ENCODE results near the gene RALA. TPM values are rescaled to one million over a fixed set of nuclear protein-coding genes. Genes with fewer than 3 reads are reported as not detected.
"Not testable (repeated sequence)": the region's sequence is repeated elsewhere in the genome, so short reads cannot be mapped to it uniquely, and the experiment has no call there.

The RALA gene
- total RNA-seq, 2 experiments from 2014 or later, result 31.9 to 32.4 TPM

DNA sequence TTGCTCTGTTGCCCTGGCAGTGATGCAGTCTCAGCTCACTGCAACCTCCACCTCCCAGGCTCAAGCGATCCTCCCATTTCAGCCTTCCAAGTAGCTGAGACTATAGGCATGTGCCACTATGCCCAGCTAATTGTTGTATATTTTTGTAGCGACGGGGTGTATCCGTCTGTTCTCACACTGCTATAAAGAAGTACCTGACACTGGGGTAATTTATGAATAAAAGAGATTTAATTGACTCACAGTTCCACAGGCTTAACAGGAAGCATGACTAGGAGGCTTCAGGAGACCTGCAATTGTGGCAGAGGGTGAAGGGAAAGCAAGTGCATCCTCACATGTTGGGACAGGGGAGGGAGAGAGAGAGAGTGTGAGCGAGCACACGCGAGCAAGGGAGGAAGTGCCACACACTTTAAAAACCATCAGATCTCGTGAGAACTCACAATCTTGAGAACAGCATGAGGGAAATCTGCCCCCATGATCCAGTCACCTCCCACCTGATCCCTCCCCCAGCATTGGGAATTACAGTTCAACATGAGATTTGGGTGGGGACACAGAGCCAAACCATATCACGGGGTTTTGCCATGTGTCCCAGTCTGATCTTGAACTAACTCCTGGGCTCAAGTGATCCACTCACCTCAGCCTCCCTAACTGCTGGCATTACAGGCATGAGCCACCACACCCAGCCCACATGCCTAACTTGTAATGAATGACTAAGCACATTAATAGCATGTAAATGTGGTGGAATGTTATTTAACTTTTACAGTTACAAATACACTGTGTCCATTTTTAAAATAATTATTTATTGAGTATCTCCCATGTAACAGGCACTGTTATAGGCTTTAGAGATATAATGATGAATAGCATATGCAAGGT is 65.5 kb downstream of the RALA start:
- Mint-ChIP-seq H3K27ac (no peak overlapping the region), H3K36me3 (peaks cover 39% of the 10 kb centered on the region), H3K4me3 (no peak overlapping the region), H3K4me1 (peaks cover 2% of the 10 kb centered on the region), H3K27me3 (no peaks in the 10 kb centered on the region), H3K9me3 (peaks cover 2% of the 10 kb centered on the region)
- POLR2A ChIA-PET, result no interaction called here
- ATAC-seq (ENCODE audit: low read depth) (no peak), DNase-seq (no peak)

DNA sequence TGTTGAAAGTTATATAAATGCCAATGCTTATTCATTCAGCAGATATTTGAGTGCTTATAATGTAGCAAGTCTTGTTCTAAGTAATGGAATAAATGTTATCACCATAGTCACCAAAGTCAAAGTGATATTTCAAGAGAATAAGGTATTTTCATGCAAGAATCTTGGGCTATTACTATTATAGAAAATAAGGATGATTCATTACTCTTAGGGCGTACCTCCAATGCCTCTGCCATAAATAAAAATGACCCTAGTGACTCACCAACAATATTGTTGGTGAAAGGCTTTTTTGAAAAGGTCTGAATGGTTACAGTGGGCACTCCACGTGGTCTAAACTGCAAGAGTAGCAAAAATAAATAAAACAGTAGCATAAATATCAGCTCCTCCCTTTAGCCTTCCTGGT is 68.4 kb downstream of the RALA start:
- H3K4me1 Mint-ChIP-seq, result peaks cover 5% of the 10 kb centered on the region
- H3K36me3 Mint-ChIP-seq, result peaks cover 31% of the 10 kb centered on the region
- POLR2A ChIA-PET, result no interaction called here
- ATAC-seq (ENCODE audit: low read depth) (no peak), DNase-seq (no peak)
- H3K4me3 Mint-ChIP-seq, result no peak overlapping the region
- peaks cover 2% of the 10 kb centered on the region for H3K9me3 Mint-ChIP-seq
- H3K27me3 Mint-ChIP-seq, result no peaks in the 10 kb centered on the region
- no peak overlapping the region for H3K27ac Mint-ChIP-seq

DNA sequence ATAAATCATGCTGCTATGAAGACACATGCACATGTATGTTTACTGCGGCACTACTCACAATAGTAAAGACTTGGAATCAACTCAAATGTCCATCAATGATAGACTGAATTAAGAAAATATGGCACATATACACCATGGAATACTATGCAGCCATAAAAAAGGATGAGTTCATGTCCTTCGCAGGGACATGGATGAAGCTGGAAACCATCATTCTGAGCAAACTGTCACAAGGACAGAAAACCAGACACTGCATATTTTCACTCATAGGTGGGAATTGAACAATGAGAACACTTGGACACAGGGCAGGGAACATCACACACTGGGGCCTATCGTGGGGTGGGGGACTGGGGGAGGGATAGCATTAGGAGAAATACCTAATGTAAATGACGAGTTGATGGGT is 69.7 kb downstream of the RALA start:
- POLR2A ChIA-PET; H3K27me3 Mint-ChIP-seq; ATAC-seq (ENCODE audit: low read depth); H3K27ac Mint-ChIP-seq; H3K9me3 Mint-ChIP-seq; DNase-seq; H3K4me1 Mint-ChIP-seq; H3K4me3 Mint-ChIP-seq: not testable (repeated sequence)
- H3K36me3 Mint-ChIP-seq, result peaks cover 39% of the 10 kb centered on the region

DNA sequence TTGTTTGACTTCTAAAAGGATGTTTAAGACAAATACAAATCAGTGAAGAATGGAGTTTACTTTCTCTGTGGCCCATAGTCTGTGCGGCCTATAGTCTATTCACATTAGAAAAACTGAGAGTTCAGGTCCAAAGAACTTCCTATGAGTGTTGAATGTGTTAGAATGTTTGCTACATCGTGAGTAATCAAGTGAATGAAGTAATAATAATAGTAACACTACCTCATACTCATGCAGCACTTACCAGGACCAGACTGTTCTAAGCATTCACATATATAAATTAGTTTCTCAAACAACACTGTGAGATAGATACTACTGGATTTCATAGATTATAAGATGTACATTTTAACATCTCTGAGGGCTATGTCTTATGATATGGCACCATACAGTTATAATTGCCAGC is 70.4 kb downstream of the RALA start:
- ATAC-seq (ENCODE audit: low read depth), result no peak

DNA sequence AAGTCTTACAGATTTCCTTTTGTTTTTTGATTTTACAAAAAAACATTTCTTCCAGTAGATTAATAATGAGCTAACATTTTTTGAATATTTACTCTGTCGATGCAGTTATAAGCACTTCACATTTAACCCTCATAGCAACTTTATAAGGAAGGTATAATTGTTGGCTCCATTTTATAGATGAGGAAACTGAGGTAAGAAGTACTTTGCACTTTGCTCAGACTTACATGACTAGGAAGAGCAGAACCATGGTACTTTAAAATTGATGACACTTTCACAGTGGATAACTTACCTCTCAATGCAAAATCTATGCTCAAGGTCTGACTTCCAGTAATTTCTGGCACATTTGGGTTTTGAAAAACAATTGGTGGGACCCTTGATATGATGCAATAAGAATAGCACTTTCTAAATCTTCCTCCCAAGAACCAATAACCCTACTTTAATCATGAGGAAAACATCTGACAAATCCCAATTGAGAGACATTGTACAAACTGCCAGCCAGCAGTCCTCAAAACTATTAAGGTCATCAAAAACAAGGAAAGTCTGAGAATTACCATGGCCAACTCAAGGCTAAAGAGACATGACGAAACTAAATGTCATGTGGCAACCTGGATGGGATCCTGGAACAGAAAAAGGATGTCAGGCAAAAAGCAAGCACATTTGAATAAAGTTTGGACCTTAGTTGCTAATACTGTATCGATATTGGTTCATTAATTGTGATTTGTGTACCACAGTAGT is 72.6 kb downstream of the RALA start:
- no peak overlapping the region for H3K27ac Mint-ChIP-seq
- H3K4me1 Mint-ChIP-seq, result peaks cover 4% of the 10 kb centered on the region
- POLR2A ChIA-PET, result no interaction called here
- no peaks in the 10 kb centered on the region for H3K27me3 Mint-ChIP-seq
- peaks cover 2% of the 10 kb centered on the region for H3K9me3 Mint-ChIP-seq
- no peak overlapping the region for H3K4me3 Mint-ChIP-seq
- peaks cover 38% of the 10 kb centered on the region for H3K36me3 Mint-ChIP-seq
- ATAC-seq (ENCODE audit: low read depth) (no peak), DNase-seq (no peak)

More for the DNA sequence above, 70.4 kb downstream of the RALA start:
- H3K36me3 Mint-ChIP-seq, result peaks cover 34% of the 10 kb centered on the region
- H3K4me3 Mint-ChIP-seq, result no peak overlapping the region
- no peak for DNase-seq
- no peak overlapping the region for H3K27ac Mint-ChIP-seq
- H3K9me3 Mint-ChIP-seq, result peaks cover 2% of the 10 kb centered on the region
- POLR2A ChIA-PET, result no interaction called here
- H3K4me1 Mint-ChIP-seq, result peaks cover 4% of the 10 kb centered on the region
- no peaks in the 10 kb centered on the region for H3K27me3 Mint-ChIP-seq

DNA sequence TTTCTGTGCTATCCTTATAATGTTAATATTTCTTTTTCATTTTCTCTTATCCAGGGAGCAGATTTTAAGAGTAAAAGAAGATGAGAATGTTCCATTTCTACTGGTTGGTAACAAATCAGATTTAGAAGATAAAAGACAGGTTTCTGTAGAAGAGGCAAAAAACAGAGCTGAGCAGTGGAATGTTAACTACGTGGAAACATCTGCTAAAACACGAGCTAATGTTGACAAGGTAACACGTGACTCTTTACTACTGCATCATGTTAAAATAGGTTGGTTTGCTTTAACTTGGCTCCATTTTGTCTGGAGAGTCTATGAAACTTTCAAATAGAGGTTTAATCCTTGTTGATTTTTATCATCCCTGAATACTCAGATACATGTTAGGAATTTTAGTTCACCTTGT is 73.3 kb downstream of the RALA start:
- H3K27ac Mint-ChIP-seq, result no peak overlapping the region
- no peak overlapping the region for H3K4me3 Mint-ChIP-seq
- ATAC-seq (ENCODE audit: low read depth) (no peak), DNase-seq (no peak)
- peaks cover 4% of the 10 kb centered on the region for H3K4me1 Mint-ChIP-seq
- no peaks in the 10 kb centered on the region for H3K27me3 Mint-ChIP-seq
- POLR2A ChIA-PET, result no interaction called here
- peaks cover 2% of the 10 kb centered on the region for H3K9me3 Mint-ChIP-seq
- peaks cover 34% of the 10 kb centered on the region for H3K36me3 Mint-ChIP-seq

DNA sequence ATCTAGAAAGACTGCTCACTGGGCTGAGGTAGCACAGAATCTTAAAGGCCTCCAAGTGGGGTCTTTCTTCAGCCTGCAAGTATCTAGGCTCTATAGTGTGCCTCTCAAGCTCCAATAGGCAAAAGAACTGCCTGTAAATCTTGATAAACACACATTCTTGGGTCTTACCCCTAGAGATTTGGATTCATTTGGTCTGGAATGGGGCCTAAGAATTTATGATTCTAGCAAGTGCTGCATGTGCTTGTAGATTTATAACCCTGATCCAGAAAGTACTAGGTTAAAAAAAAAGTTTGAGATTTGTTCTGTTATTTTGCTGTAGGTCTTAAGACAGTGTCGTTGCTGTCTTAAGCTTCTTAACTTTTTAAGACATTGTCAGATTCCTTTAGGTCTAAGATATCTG is 74.1 kb downstream of the RALA start:
- H3K36me3 Mint-ChIP-seq, result peaks cover 28% of the 10 kb centered on the region
- H3K4me1 Mint-ChIP-seq, result peaks cover 4% of the 10 kb centered on the region
- H3K27ac Mint-ChIP-seq, result no peak overlapping the region
- DNase-seq (no peak), ATAC-seq (ENCODE audit: low read depth) (no peak)
- no peaks in the 10 kb centered on the region for H3K27me3 Mint-ChIP-seq
- POLR2A ChIA-PET, result no interaction called here
- H3K4me3 Mint-ChIP-seq, result no peak overlapping the region
- peaks cover 2% of the 10 kb centered on the region for H3K9me3 Mint-ChIP-seq

DNA sequence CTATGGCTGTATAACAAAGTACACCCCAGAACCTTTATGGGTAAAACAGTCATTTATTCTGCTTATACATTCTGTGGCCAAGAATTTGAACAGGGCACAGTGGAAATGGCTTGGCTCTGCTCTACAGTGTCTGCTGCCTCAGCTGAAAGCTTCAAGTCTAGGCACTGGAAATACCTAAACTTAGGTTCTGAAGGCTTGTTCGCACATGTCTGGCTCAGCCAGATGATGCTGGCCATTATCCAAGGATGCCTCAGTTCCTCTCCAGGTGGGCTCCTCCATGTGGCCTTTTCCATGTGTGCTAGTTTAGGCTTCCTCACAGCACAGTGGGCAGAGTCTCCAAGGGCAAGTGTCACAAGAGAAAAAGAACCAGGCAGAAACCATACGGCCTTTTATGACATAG is 76.8 kb downstream of the RALA start:
- H3K27me3 Mint-ChIP-seq, result no peaks in the 10 kb centered on the region
- ATAC-seq (ENCODE audit: low read depth) (no peak), DNase-seq (no peak)
- H3K36me3 Mint-ChIP-seq, result peaks cover 23% of the 10 kb centered on the region
- H3K9me3 Mint-ChIP-seq, result no peaks in the 10 kb centered on the region
- H3K4me1 Mint-ChIP-seq, result peaks cover 1% of the 10 kb centered on the region
- H3K27ac Mint-ChIP-seq, result no peak overlapping the region
- H3K4me3 Mint-ChIP-seq, result no peak overlapping the region
- POLR2A ChIA-PET, result no interaction called here

DNA sequence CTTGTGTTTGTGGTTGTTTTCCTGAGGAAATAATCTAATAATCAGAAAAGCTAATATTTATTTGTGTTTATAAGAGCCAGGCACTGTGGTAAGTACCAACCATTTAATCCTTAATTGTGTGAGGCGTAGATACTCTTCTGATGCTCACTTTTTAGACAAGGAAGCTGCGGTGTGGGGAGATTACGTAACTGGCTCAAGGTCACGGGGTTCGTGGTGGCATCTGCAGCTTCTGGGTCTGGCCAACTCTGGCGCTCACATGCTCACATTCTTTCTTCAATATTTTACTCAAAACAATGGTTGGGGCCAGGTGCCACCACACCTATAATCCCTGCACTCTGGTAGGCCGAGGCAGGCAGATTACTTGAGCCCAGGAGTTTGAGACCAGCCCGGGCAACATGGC is 77.6 kb downstream of the RALA start:
- no peaks in the 10 kb centered on the region for H3K9me3 Mint-ChIP-seq
- peaks cover 1% of the 10 kb centered on the region for H3K4me1 Mint-ChIP-seq
- no peaks in the 10 kb centered on the region for H3K27me3 Mint-ChIP-seq
- POLR2A ChIA-PET, result no interaction called here
- H3K27ac Mint-ChIP-seq, result no peak overlapping the region
- H3K4me3 Mint-ChIP-seq, result no peak overlapping the region
- DNase-seq, result no peak
- H3K36me3 Mint-ChIP-seq, result peaks cover 24% of the 10 kb centered on the region
- no peak for ATAC-seq (ENCODE audit: low read depth)

DNA sequence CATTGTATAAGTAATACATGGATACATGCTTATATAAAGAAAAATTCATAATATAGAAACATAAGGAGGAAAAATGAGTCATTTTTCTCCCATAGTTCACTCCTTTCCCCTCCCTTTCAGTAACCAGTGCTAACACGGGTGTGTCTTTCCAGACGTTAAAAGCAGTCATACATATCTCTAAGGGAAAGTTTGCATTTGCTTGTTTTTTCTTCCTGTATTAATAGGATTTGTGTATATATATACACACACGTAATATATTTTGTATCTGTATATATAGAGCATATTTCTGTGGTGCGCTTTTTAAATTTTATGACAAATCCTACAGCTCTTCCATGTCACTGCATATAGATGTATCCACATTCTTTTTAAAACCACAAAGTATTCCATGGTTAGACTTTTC is 78.8 kb downstream of the RALA start:
- Mint-ChIP-seq H3K27me3 (no peaks in the 10 kb centered on the region), H3K4me1 (peaks cover 1% of the 10 kb centered on the region), H3K27ac (no peak overlapping the region), H3K36me3 (peaks cover 22% of the 10 kb centered on the region), H3K4me3 (no peak overlapping the region), H3K9me3 (no peaks in the 10 kb centered on the region)
- POLR2A ChIA-PET, result no interaction called here
- ATAC-seq (ENCODE audit: low read depth) (no peak), DNase-seq (no peak)

DNA sequence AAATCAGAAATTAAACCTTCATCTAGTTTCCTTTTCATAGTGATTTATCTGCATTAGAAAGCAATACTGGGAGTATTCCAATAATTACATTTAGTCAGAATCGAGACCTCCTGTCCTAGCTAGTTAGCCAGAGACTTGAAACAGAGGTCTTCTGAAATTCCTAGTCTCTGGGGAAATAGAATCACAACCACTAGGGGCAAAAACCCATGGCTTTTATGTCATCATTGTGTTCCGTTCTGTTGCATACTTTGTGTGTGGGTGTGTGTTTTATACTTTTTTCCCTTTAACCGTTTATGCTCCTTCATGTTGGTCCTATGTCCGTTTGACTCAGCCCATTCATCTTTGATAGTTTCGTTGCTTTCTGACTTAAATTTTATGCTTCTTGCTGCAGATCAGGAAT is 79.8 kb downstream of the RALA start:
- no peak overlapping the region for H3K4me3 Mint-ChIP-seq
- H3K36me3 Mint-ChIP-seq, result peaks cover 19% of the 10 kb centered on the region
- no peak overlapping the region for H3K27ac Mint-ChIP-seq
- no peaks in the 10 kb centered on the region for H3K4me1 Mint-ChIP-seq
- H3K9me3 Mint-ChIP-seq, result no peaks in the 10 kb centered on the region
- ATAC-seq (ENCODE audit: low read depth) (no peak), DNase-seq (no peak)
- H3K27me3 Mint-ChIP-seq, result no peaks in the 10 kb centered on the region
- POLR2A ChIA-PET, result no interaction called here

DNA sequence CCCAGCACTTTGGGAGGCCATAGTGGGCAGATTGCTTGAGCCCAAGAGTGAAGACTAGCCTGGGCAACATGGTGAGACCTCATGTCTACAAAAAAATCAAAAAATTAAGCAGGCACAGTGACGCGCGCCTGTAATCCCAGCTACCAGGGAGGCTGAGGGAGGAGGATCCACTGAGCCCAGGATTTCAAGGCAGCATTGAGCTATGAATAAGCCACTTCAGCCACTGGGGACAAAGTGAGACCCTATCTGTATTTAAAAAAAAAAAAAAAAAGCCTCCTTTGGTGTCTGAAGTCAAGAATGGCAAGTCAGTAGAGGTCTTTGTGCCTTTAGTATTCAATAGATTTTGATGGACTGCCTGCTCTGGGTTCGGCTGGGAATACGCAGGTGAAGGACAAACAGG is 85.7 kb downstream of the RALA start:
- Mint-ChIP-seq H3K36me3 (peaks cover 10% of the 10 kb centered on the region), H3K4me1 (no peaks in the 10 kb centered on the region), H3K27me3 (peaks cover 3% of the 10 kb centered on the region), H3K4me3 (no peak overlapping the region), H3K27ac (no peak overlapping the region), H3K9me3 (peaks cover 9% of the 10 kb centered on the region)
- DNase-seq (no peak), ATAC-seq (ENCODE audit: low read depth) (no peak)
- POLR2A ChIA-PET, result interaction anchor here (0.7 to 1.6 kb wide), 2 partner anchors 8 to 24 kb away, joined by 6 read pairs; no protein-coding TSS in a partner anchor

DNA sequence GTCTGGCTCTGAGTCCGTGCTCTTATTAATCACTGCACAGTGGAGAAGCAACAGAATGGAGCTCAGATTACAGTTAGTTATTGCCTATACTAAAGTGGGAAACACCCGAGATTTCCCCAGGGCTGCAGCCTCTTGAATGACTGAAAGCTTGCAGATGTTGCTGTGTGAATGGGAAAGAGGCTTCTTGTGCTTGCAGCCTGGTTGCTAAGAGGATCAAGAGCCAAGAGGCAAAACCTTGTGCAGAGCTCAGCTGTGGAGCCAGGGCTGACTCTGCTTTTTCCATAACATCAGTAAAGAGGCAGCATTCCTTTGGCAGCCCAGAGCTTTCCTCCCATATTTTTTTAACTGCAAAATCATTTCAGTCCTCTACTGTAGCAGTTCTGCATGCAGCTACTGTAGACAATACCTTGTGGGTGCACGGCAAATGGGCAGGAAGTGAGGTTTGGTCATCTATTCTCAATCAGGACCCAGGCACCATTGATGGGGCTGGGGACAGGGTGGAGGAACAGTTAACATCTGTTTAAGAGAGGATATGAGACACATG is 86.5 kb downstream of the RALA start:
- DNase-seq (no peak), ATAC-seq (ENCODE audit: low read depth) (no peak)
- POLR2A ChIA-PET, result interaction anchor here (1.6 kb wide), 1 partner anchor 23 kb away, joined by 6 read pairs; no protein-coding TSS in a partner anchor
- Mint-ChIP-seq H3K27ac (no peak overlapping the region), H3K36me3 (peaks cover 10% of the 10 kb centered on the region), H3K4me3 (no peak overlapping the region), H3K9me3 (peaks cover 12% of the 10 kb centered on the region), H3K4me1 (no peaks in the 10 kb centered on the region), H3K27me3 (peaks cover 3% of the 10 kb centered on the region)

DNA sequence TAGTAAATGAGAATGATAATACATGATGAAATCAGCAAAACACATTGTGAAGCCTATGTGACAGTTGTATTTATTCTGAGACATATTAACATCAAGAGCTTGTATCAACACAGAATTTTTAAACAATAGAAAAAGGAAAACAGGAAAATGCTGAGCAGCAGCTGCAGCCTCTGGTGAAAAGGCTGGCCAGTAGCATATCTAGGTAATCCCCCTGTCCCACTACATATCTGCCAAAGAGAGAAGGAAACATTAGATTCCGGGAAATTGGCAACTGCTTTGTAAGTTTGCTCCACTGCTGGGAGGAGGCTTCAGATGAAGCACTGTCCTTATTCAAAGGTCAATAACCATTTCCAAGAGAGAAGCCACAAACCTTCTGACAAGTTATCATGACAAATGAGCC is 89.4 kb downstream of the RALA start:
- no peak overlapping the region for H3K4me3 Mint-ChIP-seq
- H3K9me3 Mint-ChIP-seq, result peaks cover 23% of the 10 kb centered on the region
- no peaks in the 10 kb centered on the region for H3K4me1 Mint-ChIP-seq
- peaks cover 7% of the 10 kb centered on the region for H3K36me3 Mint-ChIP-seq
- POLR2A ChIA-PET, result no interaction called here
- ATAC-seq (ENCODE audit: low read depth) (no peak), DNase-seq (no peak)
- peaks cover 3% of the 10 kb centered on the region for H3K27me3 Mint-ChIP-seq
- H3K27ac Mint-ChIP-seq, result no peak overlapping the region

Measured in activated naive CD8-positive, alpha-beta T cell treated with anti-CD3 and anti-CD28 coated beads, Interleukin-2, amount 10 ng/mL, durations not matched to agents 7 days and 5 days (primary cell).